Activated CD4-positive, alpha-beta T cell treated with anti-CD3 and anti-CD28 coated beads for 4 hours (primary cell): ENCODE results near the gene KRTAP19-5.
"Not testable (repeated sequence)": the region's sequence is repeated elsewhere in the genome, so short reads cannot be mapped to it uniquely, and the experiment has no call there.

Experiments used
- DNase-seq, 2 donors: peaks; one replicate each; pipeline ENCODE4 v3.0.0-alpha.2; 2020

KRTAP19-5 gene

DNA sequence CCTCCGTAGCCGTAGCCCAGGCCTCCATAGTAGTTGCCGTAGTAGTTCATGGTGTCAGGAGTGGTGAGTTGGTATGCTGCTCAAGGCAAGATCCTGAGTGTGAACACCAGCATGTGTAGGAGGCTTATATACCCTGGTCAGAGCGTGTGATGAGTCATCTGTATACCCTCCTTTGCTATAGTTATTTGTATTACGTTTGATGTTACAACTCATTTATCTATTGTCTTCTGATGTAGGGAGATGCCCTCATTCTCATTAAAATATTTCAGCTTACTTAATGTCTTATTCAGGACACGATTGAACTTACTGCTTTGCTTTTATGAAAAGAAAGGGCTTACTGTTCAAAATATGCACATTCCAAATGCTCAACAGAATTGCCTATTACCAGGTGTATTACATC, at the start of gene KRTAP19-5:
KRTAP19-5 (minus strand) TSS at position 101 of the 400 bp plus-strand sequence; CDS start at position 50, 51 bp downstream.
- DNase-seq, result no peak

- DNase-seq, result no peak
Measured at GRCh38 chr21:30541764-30542163, 39.8 kb upstream of the KRTAP19-5 start, which contains the start of gene KRTAP19-6. Gene KRTAP19-6 (minus strand): TSS chr21:30541864. CDS start chr21:30541833, 31 bp downstream.

- no peak for DNase-seq
Measured at GRCh38 chr21:30518876-30519275, 16.9 kb upstream of the KRTAP19-5 start.

GRCh38 chr21:30515681-30516080, 13.7 kb upstream of the KRTAP19-5 start:
- DNase-seq, result no peak

DNA sequence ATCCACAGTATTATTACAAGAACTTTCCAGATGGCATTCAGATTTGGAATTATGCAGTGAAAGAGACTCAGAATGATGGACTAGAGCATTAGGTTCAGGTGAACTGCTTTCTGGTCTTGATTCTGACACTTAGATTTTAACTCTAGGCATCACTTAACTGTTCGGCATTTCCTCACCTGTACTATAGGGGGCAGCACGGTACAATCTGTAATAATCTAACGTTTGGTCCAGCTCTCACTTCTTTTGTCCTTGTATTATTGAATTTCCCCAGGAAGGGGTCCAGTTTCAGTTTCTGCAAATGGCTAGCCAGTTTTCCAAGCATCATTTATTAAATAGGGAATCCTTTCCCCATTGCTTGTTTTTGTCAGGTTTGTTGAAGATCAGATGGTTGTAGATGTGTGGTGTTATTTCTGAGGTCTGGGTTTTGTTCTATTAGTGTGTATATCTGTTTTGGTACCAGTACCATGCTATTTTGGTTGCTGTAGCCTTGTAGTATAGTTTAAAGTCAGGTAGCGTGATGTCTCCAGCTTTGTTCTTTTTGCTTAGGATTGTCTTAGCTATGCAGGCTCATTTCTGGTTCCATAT, 3.8 kb upstream of the KRTAP19-5 start:
- DNase-seq, result not testable (repeated sequence)

- no peak for DNase-seq
Measured at GRCh38 chr21:30497065-30497464, 4.9 kb downstream of the KRTAP19-5 start, which contains the start of gene KRTAP19-4. Gene KRTAP19-4 (minus strand): TSS chr21:30497165. CDS start chr21:30497110, 55 bp downstream.

DNA sequence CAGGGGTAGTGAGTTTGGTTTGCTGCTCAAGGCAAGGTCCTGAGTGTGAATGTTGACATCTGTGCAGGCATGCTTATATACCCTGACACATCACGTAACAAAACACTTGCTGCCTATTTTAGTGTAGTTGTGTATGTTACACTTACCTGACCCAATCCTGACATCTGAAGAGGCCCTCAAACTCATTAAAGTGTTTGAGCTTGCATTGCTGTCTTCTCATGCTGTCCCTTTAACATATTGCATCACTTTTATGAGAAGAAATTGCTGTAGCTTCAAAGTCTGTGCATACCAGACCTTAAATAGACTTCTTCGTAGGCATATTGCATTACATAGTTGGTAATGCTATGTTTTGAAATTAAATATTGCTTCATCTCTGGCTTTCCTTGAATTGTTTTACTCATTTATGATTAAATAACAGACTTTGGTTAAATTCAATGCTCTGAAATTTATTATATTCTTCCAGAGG, 9.9 kb downstream of the KRTAP19-5 start, which contains the start of gene KRTAP19-3:
KRTAP19-3 (minus strand) TSS at position 51 of the 466 bp plus-strand sequence. CDS start 56 bp downstream, outside the sequence.
- no peak for DNase-seq

GRCh38 chr21:30487336-30487735, 14.6 kb downstream of the KRTAP19-5 start, which contains the start of gene KRTAP19-2:
Gene KRTAP19-2 (minus strand): TSS chr21:30487436. CDS start chr21:30487348, 88 bp downstream.
- DNase-seq, result no peak

GRCh38 chr21:30486180-30486579, 15.8 kb downstream of the KRTAP19-5 start:
- DNase-seq, result no peak

DNA sequence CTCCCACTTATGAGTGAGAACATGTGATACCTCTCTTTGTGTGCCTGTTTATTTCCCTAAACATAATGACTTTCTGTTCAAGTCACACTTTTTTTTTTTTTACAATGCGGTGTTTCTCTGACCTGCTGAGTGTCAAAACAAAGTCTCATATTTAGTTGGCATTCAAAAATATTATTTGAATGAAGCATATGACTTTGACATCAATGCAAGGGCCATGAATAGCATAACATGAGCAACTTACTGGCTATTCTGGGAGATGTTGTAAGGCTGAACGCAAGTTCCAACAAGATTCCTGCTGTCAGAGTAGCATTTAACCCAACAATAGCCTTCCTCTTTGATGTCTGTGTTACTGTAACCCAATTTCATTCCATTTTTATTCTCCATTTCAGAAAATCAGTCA, 19.8 kb downstream of the KRTAP19-5 start:
- DNase-seq, result no peak

GRCh38 chr21:30480145-30480544, 21.8 kb downstream of the KRTAP19-5 start, which contains the start of gene KRTAP19-1:
Gene KRTAP19-1 (minus strand): TSS chr21:30480367. CDS start chr21:30480317, 50 bp downstream.
- no peak for DNase-seq

DNA sequence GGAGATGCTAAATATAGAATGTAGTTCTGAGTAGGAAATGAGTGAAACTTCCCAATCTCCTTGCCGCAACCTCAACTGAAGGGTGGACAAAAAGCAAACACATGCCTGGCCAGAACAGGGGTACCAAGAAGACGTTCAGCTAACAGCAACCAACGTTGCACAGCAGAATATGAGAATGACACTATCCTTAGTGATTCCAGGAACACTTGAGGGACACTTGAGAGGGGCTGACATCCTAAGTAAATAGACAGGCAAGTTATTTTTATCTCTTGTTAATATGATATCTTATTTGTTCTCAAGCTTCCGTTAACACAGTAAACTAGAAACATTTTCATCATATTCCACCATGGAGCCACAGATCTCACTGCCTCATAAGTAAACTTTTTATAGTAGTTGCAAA, 22.7 kb downstream of the KRTAP19-5 start:
- DNase-seq, result no peak

- no peak for DNase-seq
Measured at GRCh38 chr21:30478004-30478403, 23.9 kb downstream of the KRTAP19-5 start.

DNA sequence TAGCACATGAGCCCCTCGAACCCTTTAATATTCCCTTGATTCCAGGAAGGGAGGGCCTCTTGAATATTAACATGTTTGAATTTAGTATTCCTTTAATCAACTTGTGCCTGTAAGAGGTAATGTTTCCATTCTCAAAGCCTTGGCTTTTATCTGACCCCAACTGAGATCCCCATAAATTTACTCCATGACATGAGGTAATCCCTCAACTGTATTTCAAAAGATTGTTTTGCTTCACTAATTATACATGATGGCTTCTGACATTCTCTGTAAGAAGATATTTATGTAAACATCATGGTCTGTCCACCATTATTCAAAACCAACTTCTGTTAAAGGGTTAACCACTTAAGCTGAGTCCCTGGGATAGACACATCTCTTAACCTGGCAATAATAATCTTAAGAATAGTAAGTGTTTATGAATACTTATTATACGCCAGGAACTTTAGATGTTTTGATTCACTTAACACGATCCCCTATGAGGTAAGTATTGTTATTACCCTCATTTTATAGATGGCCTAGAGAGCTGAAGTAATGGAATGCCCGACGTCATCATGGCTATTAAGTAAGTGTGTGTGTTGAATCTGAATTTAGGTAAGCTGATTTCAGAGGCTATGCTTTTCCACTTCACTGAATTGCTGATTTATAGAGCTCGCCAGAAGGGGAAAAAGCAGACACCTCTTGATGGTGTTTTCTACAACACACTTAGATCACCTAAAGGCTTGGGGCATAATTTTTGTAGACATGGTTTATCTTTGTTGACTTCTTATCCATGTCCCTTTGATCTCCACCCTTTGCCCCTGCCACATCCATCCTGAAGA, 32.8 kb downstream of the KRTAP19-5 start:
- DNase-seq, result no peak

DNA sequence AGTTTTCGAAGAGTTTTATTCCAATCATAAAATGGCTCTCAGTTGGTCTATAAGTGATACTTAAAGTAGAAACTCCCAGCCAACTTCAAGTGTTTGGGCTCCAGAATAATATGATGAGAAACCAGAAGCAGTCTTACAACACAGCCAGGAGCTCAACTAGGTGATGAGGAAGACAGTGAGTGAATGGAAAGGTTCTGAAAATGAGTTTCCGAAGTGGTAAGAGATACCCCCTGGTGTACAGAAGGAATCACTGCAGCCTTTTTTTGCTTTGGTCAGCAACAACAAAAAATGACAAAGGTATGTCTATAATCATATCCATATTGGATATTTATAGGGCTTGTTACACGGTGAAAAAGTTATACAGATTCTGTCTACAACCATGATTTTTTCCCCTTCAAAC, 38.2 kb downstream of the KRTAP19-5 start:
- DNase-seq, result no peak
